Hematopoietic multipotent progenitor cell (in vitro differentiated cells): ENCODE results near the gene PDE9A. TPM values are rescaled to one million over a fixed set of nuclear protein-coding genes. Genes with fewer than 3 reads are reported as not detected.

Experiments used
- DNase-seq, 3 donors: peaks; one replicate each; pipeline ENCODE4 v3.0.0-alpha.2; 2011 to 2015; ENCODE audit warnings: low read depth in 2 of 3, low spot score in 2 of 3
- total RNA-seq: library from RNA; depleted of rRNA; stranded (reverse); fragments of >200 nt; gene quantifications from one replicate; pipeline ENCODE4 v1.2.3, GENCODE V29; 2012

The PDE9A gene
- total RNA-seq, 1 donor, result 0.27 TPM

DNA sequence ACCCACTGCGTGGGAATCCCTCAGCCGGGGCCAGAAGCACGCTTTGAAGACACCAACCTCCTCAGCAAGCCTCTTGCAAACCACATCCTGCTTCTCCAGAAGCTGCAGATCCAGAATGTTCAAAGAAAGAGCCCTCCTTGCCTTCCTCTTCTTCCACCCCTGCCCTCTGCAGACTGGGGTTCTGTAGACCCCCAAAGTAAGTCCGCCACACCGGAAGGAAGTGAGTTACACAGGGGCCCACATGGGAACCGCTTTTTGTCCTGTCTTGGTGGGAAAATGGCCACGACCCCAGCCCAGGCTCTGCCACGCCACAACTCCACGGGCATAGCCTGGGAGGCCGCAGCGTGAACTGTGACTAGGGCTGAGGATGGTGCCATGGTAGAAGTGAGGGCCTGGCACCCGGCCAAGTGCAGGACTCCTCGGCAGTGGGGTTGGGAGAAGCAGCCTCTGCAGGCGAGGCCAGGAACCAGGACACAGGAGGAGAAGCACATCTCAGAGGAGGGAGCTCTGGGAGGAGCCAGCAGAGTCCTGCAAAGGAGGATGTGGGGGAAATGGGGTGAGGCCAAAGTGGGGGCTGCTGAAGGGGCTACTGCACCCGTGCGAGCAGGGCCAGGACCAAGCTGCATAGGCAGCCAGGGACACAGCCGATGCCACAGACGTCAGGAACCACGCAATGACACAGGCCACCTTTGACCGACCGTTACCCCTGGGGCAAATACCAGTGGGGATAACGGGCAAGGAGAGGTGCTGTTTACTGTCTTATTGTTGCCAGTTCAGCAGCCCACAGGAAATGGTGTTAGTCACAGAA is 30.9 kb downstream of the PDE9A start:
- DNase-seq, result peak in 2 of 3 donors; percentile 46 to 51

DNA sequence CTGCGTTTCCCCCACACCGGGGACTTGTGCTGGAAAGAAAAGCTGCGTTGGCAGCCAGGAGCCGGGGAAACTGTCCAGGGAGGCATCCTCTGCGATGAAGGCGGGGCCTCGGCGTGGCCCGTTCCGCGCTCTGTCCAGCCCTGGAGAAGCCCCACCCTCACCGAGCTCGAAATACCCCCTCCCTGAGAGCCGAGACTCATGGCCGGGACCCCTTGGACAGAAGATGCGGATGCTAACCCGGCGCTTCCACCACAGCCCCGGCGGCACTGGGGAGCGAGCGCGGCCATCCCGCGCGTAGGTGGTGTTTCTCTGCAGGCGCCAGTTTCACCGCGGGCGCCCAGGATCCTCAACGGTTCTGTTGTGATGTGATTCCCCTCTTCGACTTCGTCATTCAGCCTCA is 31.6 kb downstream of the PDE9A start:
- DNase-seq, result no peak

DNA sequence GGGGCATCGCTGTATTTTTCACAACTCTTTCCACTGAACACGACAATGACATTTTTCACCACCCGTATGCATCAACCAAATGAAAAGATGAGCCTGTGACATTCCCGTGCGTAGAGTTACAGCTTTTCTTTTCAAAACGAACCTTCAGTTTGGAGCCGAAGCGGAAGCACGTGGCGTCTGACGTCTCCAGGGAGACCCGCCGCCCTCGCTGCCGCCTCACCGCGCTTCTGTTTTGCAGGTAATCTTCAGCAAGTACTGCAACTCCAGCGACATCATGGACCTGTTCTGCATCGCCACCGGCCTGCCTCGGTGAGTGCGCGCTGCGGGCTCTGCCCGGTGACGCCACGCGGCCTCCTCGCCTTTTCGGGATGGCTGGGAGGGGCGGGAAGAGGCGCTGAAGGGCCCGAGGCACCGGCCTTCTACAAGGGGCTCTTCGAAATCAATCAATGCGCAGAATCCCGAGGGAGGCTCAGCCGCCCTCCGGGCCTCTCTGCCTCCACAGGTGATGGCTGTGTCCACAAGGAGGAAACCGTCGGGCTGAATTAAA is 32.6 kb downstream of the PDE9A start:
- no peak for DNase-seq

DNA sequence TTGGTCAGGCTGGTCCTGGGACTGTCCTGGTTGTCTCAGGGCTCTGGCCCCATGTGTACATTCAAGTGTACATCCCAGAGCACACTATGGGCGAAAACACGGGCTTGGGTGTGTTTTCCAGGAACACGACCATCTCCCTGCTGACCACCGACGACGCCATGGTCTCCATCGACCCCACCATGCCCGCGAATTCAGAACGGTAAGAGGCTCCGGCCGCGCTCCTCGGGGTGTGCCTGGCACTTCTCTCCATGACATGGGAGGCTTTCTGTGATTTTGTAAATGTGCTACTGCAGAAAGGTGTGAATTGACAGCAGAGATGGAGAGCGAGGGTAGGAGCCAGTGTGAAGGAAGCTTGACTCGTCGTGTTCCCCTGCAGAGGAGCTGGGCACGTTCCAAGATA is 34.4 kb downstream of the PDE9A start:
- no peak for DNase-seq

DNA sequence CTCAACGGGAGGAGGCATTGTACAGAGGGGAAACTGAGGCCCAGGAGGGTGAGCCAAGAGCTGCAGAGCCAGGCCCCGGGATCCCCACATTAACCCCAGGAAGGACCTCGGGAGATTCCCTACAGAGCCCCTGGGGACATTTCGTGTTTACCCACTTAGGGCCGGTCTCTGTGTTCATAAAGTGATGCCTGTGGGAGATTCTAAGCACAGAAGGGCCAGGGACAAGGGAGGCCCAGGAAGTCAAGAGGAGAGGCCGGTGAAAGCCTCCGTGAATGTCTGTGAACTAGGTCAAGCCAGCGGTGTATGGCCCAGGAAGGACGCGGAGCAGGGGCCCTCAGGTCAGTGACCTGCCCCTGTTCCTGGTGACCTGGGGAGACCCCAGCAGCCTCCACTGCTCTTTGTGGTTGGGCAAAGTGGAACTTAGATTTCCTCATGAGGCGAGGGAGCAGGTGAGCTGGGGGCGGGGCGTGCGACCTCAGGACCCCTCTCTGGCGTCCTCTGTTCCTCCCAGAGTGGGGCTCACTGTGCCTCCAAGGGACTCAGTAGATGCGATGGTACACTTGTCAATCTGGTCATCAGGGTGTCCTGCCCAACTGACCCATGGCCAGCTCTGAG is 34.9 kb downstream of the PDE9A start:
- DNase-seq, result no peak

DNA sequence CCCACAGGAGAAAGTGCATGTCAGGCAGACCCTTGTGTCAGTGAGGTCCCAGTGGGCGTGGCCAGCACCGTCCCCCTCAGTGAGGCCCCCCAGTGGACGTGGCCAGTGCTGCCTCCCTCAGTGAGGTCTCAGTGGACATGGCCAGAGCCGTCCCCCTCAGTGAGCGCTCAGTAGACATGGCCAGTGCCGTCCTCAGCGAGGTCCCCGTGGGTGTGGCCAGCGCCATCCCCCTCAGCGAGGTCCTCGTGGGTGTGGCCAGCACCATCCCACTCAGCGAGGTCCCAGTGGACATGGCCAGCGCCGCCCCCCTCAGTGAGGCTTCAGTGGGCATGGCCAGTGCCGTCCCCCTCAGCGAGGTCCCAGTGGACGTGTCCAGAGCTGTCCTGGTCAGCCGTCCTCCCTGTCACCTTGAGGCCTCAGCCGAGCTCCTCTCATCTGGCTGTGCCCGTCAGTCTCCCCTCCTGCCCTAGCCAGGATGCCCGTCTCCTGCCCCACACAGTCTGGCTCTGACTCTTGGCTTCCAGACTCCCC is 35.5 kb downstream of the PDE9A start:
- DNase-seq, result no peak

DNA sequence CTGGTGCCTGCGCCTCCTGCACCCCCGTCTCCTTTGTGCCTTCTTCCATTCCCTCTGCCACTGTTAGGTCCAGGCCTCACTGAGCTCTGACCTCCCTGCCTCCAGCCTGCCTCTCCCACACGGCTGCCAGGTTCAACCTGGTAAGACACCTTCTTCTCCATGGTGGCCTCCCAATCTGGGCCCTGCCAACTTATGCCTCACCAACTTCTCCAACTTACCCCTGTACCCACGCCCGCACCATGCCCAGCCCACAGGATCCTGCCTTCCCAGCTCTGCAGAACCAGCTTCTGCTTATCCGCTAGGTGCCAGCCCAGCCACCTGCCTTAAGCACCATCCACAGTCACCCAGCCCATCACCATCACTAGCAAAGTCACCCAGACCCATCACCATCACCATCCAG is 37.2 kb downstream of the PDE9A start:
- DNase-seq, result no peak

DNA sequence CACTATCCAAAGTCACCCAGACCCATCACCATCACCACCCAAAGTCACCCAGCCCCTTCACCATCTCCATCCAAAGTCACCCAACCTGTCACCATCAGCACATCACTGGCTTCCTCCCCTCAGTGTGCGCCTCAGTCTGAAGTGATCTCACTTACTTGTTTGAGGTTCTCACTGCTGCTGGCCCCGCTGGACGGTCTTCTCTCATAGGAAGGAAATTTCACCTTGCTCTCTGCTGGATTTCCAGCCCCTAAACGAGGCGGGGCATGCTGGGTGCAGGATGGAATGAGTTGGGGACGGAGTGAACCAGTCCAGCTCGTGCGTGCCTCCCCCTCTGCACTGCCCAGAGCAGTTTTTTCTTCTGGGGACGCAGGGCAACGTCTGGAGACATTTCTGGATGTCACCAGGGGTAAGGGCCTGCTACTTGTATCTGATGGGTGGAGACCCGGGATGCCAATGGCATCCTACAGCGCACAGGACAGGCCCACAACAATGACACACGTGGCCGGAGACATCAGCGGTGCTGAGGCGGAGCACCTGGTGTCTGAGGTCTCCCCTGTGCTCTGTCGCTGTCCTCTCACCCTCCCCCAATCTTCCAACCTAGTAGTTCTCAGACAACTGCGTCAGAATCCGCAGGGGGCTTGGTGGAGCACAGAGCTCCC is 38.6 kb downstream of the PDE9A start:
- DNase-seq, result no peak

DNA sequence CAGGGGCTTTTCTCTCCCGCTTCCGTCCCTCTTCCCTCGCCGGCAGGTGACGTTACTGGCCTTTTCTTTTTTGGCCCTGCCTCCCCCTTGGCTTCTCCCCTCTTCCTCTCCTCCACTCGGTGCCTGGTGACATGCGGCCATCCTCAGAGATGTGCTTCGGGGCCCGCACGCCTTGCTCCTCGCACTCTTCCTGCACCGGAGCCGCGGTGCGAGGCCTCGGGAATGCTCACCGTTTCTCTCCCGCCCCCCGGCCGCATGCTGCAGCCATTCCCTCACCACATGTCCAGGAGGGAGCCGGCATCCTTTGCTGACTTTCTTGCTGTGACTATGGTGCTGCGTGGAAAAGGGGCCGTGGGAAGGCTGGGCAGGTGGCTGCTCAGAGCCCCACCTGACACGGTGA is 39.3 kb downstream of the PDE9A start:
- DNase-seq, result no peak

DNA sequence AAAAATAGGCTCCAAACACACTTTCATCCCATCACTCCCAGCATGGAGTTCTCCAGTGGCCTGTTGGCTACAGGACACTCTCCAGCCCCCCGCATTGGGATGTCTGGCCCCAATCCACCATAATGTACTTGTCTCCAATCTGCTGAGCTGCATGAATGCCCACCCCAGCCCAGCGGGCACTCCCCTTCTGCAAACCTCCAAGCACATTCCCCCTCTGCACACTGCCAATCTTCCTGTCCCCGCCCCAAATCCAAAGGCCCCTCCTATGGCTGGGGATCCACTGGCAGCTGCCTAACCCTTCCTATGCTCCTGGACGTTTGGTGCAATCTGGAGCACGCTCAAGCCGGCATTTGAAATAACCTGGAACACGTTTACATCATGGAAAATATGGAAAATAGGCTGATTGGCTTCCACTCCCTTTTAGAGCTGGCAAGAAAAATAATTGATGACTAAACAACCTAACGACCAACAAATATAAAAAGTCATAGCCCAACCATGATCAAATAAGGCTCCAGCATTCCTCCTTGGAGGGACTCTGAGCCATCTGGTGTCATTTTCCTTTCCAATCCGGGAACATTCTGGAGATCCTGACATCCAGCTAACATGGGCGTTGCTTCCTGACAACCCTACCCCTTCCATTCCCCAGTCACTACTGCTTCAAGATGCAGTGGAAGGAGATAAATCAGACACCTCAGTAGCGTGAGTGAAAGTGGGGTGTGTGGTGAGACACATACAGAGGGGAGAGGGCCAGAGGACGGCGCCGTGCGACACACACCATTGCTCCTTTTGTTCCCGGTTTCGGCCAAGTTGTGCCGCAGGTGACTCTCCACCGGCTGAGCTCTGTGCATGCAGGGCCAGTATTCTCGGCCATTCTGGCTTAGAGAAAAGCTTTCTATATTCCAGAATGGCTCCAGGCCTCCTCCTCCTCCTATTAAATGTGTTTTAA is 41.6 kb downstream of the PDE9A start:
- DNase-seq, result no peak

DNA sequence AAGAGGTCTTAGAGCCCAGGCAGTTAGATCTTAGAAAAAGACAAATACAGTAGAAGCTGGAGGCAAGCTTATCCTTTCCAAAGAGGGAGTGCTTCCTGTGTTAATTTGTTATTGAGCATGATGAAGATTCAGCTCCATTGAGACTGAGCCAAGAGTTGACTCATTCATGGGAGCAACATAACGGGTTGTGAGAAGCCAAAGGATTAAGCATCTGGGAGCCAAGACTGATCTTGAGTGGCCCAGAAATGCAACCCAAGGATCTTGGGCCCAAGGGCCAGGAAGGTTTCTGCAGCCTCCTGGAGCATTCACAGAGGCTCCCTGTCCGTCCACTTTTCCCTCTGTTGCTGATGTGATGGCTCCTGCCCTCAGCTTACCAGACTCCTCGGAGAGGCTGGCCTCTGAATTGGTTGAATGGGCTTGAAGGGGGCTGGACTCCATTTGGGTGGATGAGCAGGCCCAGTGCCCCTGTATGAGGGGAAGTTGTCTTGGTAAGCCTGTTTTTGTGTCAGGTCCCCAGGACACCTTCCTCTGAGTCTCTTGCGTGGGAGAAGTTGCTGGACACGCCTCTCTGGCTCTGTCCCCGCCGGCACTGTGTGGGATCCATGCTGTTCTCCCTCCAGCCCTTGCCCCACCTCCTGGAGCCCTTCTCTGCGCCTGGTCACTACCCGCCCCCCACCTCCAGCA is 42.4 kb downstream of the PDE9A start:
- no peak for DNase-seq

DNA sequence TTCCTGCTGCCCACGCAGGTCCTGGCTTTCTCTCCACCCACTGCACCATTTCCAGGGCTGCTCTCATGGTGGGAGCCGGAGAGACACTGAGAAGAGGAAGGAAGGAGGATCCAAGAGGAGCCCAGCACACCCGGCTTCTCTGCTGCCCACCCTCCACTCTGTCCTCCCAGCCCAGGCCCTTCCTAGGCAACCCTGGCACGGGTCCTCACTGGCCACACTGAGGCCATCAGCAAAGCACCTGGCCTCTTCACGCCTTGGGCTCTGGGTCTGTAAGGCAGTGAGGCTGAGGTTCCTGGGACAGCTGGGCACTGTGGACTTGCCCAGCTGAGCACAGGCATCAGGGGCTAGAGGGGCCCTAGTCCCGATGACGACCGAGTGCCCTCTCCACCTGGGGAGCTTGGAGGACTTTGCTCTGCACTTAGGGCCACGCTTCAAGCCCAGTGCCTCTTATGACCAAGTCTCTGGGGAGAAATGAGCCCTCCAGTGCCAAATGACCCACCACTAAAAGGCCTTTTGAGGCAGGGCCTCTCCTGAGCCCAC is 43.1 kb downstream of the PDE9A start:
- DNase-seq, result no peak

DNA sequence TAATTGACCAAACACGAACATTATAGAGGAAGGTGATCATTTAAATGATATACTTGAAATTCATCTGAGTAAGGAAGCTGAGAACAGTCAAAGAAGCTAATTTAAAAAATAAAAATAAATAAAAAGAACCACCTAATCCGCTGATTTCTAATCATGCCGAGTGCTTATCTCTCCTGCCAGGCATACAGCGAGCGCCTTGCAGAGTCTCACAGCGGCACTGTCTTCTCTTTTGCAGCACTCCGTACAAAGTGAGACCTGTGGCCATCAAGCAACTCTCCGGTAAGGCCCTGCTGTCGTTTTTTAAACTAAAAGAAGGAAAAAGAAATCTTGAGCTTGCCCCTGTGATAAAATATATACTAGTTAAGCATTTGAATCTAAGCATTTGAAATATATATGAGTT is 45.3 kb downstream of the PDE9A start:
- peak in 2 of 3 donors; percentile 18 to 69 for DNase-seq

DNA sequence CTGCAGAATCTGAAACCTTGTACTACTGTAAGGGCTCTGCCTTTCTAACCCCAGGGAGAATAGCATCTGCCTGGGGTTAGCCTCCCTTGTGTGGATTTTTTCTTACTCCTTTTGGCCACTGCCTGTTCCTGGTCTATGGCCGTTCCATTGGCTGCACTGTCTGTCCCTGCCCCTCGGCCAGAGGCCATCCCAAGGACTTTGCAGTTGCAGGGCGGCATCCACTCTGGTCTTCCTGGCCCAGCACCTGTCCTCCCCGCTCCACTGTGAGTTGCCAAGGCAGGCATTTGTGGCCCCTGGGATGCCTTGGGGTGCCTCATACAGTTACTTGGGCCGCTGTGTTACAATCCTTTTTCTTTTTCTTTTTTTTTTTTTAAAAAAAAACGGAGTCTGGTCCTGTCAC is 45.8 kb downstream of the PDE9A start:
- DNase-seq, result no peak

DNA sequence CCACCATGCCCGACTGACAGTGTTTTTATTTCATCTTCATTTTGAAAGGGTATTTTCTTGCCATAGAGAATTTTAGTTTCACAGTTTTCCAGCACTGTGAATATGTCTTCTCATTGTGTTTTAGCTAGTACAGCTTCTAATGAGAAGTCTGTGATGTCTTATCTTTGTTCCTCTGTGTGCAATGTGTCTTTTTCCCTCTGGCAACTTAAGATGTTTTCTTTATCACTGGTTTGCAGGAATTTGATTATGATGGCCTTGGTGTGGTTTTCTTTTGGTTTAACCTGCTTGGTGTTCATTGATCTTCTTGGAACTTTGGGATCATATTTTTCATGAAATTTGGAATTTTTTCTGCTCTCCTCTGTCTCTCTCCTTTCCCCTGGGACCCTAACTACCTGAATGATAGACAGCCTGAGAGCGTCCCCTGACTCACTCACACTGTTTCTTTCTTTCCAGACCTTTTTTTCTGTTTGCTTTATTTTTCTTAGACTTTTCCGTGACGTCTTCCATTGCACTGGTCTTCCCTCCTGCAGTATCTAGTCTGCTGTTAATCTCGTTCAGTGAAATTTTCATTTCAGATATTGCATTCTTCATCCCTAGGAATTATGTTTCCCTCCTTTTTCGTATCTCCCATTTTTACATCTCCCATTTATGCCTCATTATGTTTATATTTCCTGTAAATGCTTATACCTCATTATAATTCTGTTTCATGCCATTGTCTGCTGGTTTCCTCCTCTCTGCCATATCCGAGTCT is 48.5 kb downstream of the PDE9A start:
- DNase-seq, result no peak

DNA sequence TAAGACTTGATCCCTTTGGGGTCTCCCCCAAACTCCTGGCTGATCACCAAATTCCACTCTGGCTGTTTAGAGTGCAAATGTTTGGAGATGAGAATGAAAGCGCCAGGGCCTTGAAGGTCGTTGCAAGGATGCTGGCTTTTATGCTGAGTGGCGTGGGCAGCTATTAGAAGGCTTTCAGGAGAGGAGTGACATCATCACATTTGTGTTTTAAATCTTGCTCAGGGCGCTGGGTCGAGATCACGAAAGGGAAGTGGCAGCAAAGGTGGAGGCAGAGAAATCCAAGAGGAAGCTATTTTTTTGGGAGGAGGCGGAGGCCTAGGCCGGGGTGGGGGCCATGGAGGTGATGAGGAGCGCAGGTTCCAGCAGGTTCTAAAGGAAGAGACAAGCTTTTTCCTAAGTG is 49.3 kb downstream of the PDE9A start:
- no peak for DNase-seq

DNA sequence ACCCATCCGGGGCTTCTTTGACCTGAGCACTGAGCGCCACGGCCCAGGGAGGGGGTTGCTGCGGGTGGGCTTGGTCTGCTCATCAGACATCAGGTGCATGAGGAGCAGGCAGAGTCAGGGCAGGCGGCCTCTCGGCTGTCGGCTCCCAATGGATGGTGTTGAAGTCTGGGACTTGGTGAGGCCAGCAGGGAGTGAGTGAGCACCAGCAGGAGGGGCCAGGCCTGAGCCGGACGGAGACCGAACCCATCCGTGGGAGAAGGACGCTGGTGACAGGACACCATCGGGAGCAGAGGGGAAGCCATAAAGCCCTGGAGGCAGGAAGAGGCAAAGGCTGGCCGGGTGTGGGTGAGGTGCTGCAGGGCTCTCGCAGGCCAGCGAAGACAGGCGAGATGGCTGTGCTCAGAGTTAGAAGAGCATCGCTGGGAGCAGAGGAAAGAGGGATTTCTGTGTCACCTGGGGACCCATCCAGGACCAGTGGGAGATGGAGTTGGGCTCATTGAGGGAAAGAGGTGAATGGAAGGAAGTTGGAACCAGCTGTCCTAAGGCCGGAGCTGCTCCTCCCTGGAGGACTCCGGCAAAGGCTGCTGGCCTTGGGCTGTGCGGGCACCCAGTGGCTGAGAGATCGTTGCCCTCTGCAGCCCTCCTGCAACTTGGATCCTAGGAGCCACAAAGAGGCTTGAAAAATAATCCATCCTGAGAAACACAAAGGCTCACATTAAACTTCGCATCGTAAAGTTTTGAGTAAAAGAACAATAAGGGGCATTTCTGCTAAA is 49.9 kb downstream of the PDE9A start:
- DNase-seq, result no peak

DNA sequence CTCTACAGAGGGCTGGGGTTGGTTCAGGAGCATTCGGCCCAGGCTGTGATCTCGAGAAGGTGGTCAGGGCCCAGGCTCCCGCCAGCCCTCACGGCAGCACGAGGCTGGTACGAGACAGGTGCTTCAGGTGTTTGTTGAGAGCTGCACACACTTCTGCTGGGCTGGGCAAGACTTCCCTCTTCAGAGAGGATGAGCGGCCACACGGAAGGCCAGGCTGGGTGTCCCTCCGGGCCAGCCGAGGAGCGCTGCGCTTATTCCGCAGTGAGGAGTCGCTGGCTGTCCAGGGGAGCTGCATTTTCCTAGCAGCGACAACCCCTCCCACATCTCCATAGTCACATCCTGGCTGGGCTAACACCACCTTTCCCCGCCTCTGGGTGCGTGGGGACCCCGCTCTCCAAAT is 50.5 kb downstream of the PDE9A start:
- DNase-seq, result no peak
